HG02642 (cell line): ENCODE measurements around the gene B4GALT6.

ENCODE experiments used
- ATAC-seq: cut with Tn5 transposase; IDR thresholded peaks from one replicate; pipeline ENCODE4 v1.9.1; 2021; ENCODE audit warnings: mild to moderate bottlenecking; ENCODE audit not compliant: unreplicated experiment, poor library complexity

Gene B4GALT6

DNA sequence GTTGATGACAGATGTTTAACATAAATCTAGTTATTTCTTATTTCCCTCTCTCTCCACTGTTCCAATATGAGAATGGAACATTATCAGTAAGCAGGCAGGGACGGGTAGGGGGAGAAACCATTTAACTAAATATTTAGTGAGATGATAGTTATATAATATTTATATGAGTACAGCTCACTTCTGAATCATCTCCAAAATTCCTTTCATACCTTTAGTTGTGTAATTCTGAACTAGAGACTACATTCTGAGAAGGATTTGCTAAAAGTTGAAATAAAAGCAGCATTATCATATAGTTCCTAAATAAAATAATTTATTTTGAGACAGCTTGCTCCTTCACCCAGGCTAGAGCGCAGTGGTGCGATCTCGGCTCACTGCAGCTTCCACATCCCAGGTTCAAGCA is 41.4 kb downstream of the B4GALT6 start:
- no peak for ATAC-seq

DNA sequence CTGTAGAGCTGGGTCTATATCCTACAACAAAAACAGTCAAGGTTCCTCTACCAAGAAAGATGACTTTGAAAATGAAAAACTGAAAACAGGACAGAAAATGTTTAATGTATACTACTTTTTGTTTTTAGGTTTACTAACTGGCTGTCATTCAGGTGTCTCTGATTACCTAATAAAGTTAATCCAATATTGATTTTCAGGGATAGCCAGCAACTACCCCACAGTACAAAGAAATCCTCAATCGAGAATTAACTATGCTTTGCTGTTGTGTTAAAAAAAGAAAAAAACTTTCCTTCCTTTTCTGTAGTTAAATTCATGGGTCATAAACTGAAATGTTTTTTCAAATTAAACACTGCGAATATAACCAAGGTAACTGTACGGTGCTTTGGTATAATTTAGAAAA is 46.9 kb downstream of the B4GALT6 start:
- ATAC-seq = no peak

- no peak for ATAC-seq
Measured at GRCh38 chr18:31636387-31636786, 48.0 kb downstream of the B4GALT6 start.

GRCh38 chr18:31634331-31634713 is 50.1 kb downstream of the B4GALT6 start:
- ATAC-seq = peak; percentile 97

- ATAC-seq = peak; percentile 23
Measured at GRCh38 chr18:31633392-31634330, 50.7 kb downstream of the B4GALT6 start.

DNA sequence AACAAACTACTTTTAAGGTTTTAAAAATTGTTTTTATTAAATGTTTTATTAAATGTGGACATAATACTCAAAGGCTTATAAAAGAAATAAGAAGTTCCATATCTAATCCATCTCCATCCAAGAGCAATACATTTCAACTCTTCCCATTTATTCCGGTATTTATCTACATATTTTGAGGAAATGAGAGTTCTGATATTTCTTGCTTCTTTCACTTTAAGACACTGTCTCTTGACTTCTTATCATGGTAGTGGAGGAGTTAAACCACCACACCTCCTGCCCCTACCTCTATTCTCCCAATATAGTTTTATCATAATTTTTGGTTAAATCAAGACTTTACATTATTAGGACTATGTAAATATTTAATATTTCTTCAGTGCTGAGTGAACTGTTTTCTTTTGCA is 52.0 kb downstream of the B4GALT6 start:
- ATAC-seq = no peak

DNA sequence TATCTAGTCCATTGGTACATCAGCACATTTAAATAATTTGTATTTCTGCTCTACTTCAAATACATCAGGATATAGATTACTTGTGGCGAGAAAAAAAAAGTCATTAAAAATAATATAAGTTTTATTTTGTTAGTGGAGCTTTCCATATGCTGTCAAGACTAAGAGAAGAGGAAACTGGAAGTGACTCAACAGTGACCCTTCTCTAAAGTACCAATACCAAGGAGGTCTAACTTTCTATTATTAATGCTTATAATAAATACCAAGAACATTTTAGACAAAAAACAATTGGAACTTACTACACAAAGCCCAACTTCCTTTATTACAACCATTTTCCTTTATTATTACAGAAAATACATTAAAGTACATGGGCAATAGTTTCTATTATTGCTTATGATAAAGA is 52.9 kb downstream of the B4GALT6 start:
- no peak for ATAC-seq

- ATAC-seq = no peak
Measured at GRCh38 chr18:31630549-31630948, 53.8 kb downstream of the B4GALT6 start.

DNA sequence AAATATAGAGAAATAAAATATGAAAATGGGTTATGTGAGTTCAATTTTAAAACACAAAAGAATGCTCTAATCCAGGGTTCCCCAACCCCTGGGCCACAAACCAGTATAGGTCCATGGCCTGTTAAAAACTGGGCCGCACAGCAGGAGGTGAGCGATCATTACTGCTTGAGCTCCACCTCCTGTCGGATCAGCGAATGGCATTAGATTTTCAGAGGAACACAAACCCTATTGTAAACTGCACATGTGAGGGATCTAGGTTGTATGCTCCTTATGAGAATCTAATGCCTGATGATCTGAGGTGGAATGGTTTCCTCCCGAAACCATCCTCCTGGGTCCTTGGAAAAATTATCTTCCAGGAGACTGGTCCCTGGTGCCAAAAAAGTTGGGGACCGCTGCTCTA is 58.0 kb downstream of the B4GALT6 start:
- ATAC-seq = no peak

GRCh38 chr18:31624892-31625640 is 59.3 kb downstream of the B4GALT6 start:
- no peak for ATAC-seq

GRCh38 chr18:31619291-31619690 is 65.1 kb downstream of the B4GALT6 start:
- ATAC-seq = no peak

GRCh38 chr18:31618801-31619200 is 65.6 kb downstream of the B4GALT6 start:
- ATAC-seq = no peak

GRCh38 chr18:31617031-31617717 is 67.2 kb downstream of the B4GALT6 start:
- peak; percentile 50 for ATAC-seq

- ATAC-seq = no peak
Measured at GRCh38 chr18:31616586-31616985, 67.8 kb downstream of the B4GALT6 start.

- no peak for ATAC-seq
Measured at GRCh38 chr18:31614044-31614443, 70.3 kb downstream of the B4GALT6 start.

GRCh38 chr18:31612124-31612523 is 72.3 kb downstream of the B4GALT6 start:
- ATAC-seq = no peak

DNA sequence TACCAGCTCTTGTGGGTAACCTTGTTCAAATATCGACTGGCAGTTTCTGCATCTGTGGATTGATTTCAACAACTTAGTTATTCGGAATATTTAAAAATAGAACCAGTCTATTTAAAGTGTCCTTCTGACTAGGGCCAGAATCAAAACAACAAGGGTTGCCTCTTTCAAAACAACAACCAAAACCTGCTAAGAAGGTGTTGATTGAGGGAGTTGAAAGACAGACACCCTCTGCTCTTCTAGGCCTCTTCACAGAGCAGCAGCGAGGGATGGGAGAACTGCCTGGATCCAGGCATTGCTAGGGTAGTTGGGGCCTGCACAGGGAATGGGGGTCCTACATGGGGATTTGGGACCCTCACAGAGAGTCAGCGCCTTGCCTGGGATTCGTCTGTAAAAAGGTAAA is 72.9 kb downstream of the B4GALT6 start:
- no peak for ATAC-seq

DNA sequence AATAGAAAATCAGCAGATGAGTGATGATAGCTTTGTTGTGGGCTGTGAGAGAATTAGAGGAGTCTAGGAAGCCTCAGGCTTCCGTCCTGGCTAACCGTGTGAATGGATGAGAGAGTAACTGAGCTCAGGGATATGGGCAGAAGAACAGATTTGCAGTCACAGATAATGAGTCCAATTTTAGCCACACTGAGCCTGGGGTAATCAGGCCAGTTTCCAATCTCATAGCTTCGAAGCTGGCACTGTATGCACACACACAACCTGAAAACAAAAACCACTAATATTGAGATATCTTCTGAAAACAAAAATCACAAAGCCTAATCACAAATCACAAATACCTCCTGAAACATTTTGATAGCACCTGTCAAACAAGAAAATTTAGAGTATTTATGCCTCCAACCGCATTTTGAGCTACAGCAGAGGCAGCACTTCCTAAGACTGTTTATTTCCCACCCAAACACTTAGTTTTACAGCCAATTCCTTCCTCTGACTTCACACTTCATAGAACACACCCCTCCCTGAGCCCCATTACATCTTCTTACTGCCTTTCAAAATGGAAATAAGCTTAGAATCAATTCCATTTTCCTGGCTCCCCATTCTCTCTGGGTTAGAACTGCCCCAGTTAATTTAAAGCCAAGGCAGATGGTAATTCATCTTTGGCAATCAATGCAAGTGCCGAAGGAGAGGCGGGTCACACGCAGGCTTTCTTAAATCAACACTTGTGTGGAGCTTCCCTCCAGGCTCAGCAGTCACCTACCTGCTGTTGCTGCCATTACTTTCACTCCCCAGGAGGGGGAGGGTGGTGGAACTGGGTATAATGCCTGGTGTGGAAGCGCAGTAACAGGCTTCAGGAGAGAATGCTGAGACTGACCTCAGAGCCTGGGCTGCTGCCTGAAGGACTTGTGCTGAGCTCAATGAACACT is 73.8 kb downstream of the B4GALT6 start:
- ATAC-seq = peak; percentile 61

DNA sequence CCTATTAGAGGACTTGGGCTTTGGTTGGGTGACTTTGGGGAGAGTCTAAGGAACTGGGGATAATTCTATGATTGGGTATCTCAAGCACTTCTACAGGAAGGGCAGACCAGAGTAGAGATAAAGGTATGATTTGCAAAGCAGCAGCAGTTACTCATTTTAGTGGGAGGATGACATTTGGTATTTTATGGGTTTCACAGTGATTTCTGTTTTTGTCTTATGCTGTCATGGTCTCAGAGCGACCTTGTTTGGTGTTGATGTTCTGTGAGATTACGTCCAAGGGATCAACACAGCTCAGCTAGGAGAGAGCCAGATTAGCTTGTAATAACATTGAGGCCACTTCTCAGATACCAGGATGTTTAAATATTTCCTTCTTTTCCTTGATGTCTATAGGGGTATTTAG is 74.5 kb downstream of the B4GALT6 start:
- ATAC-seq = no peak

DNA sequence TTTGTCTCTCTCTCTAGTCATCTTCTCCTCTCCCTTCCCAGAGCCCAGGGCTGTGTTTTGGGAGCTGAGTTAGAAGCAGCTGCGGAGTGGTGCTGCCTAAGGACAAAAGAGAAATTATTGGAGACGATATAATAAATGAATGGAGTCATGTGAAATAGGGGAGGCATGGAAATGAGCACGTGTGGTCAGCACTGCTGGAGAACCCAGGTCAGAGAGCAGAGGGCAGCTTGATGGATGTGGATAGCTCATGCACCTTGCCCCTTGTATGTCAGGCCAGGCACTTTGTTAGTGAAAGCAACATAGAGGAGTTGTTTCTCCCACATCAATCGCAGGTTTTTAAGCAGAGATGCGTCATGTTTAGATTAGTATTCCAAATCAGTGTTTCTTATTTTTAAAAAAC is 77.0 kb downstream of the B4GALT6 start:
- ATAC-seq = no peak
